NB4 (cell line): ENCODE data around the gene AXIN1.

Experiments
- MYC ChIP-seq: IDR thresholded peaks from 2 replicates; pipeline ENCODE4 v1.6.1; 2011; ENCODE audit warnings: low read depth, low read length
- POLR2A ChIP-seq: IDR thresholded peaks from 2 replicates; pipeline ENCODE4 v1.6.1; 2011; ENCODE audit warnings: mild to moderate bottlenecking; ENCODE audit not compliant: insufficient read length; ENCODE audit errors: extremely low read depth
- TF ChIP-seq, protein P1 (sequence below): IDR thresholded peaks from one replicate; pipeline ENCODE4 v1.5.1; 2012; ENCODE audit warnings: low read depth, low read length
- TF ChIP-seq, protein P2 (sequence below): IDR thresholded peaks from 2 replicates; pipeline ENCODE4 v1.6.1; 2011; ENCODE audit warnings: low read depth, low read length

DNA sequence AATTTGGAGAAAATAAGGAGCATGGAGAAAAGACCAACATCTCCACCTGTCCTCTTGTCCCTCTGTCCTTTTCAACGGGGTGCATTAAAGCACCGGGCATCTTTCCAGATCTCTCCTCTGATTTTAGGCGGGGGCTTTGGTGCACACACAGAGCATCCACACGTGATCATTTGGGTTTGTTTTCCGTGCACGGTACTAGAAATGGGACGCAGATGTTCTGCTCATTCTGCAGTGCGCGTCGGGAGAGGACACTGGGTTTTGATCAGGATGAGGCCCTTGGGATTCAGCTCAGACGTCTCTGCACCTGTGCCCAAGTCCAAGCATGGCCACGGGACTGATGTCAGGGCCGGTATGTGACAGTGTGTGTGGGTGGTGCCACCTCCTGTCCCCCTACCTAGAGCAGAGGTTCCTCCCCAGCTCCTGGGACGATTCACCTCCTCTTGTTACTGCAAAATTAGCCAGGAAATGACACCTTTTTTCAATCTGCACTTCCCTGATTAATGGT, 37.7 kb downstream of the AXIN1 start:
- TF ChIP-seq, protein P1, sequence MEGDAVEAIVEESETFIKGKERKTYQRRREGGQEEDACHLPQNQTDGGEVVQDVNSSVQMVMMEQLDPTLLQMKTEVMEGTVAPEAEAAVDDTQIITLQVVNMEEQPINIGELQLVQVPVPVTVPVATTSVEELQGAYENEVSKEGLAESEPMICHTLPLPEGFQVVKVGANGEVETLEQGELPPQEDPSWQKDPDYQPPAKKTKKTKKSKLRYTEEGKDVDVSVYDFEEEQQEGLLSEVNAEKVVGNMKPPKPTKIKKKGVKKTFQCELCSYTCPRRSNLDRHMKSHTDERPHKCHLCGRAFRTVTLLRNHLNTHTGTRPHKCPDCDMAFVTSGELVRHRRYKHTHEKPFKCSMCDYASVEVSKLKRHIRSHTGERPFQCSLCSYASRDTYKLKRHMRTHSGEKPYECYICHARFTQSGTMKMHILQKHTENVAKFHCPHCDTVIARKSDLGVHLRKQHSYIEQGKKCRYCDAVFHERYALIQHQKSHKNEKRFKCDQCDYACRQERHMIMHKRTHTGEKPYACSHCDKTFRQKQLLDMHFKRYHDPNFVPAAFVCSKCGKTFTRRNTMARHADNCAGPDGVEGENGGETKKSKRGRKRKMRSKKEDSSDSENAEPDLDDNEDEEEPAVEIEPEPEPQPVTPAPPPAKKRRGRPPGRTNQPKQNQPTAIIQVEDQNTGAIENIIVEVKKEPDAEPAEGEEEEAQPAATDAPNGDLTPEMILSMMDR, result no peak
- TF ChIP-seq, protein P2, sequence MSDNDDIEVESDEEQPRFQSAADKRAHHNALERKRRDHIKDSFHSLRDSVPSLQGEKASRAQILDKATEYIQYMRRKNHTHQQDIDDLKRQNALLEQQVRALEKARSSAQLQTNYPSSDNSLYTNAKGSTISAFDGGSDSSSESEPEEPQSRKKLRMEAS, result no peak
- TF ChIP-seq MYC, result no peak
- TF ChIP-seq POLR2A, result no peak
